HG03342 (cell line): Measurements from ENCODE around the gene MMP3.
"Not testable (repeated sequence)": the region's sequence is repeated elsewhere in the genome, so short reads cannot be mapped to it uniquely, and the experiment has no call there.

Source experiments
- ATAC-seq: cut with Tn5 transposase; IDR thresholded peaks from one replicate; pipeline ENCODE4 v1.9.1; 2021; ENCODE audit warnings: mild to moderate bottlenecking, moderate library complexity; ENCODE audit not compliant: unreplicated experiment

MMP3 gene

GRCh38 chr11:102843489-102843888, at the start of gene MMP3:
Gene MMP3 (minus strand): TSS chr11:102843609. CDS start chr11:102843546, 63 bp downstream.
- no peak for ATAC-seq

DNA sequence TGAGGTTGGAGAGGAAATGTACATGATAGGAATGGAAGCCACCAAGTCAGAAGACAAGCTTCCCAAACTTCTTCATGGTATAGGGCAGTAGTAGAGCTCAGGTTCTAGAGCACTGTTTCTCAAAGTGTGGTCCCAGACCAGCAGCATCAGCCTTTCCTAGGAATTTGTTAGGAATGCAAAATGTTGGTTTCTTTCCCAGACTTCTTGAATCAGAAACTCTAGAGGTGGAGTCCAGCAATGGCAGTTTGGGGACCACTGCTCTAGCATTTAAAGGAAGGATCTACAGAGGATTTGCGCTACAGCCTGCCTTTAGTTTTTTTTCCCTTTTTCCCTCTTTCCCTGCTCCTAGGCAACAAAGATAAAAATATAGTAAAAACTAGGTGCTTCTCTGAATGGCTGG, 48.3 kb upstream of the MMP3 start:
- ATAC-seq = no peak

DNA sequence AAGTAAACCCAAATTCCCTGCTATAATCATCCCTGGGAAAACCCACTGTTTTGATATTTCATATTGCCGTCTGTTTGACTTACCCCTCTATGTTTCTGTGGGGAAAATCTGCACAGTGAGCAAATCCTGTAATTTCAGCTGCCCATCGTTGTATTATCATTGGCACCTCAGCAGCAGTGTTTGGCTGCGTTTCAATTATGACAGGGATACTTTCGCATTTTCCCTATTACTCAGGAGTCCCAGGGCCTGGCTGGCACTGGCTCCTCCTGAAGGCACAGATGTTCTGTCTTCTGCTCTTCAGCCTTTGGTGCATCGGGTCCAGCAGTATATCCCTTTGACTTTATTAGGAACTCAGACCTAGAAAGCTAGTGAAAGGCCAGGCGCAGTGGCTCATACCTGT, 43.6 kb upstream of the MMP3 start:
- ATAC-seq = no peak

- no peak for ATAC-seq
These were observed 39.7 kb upstream of the MMP3 start for GRCh38 chr11:102883141-102883540.

DNA sequence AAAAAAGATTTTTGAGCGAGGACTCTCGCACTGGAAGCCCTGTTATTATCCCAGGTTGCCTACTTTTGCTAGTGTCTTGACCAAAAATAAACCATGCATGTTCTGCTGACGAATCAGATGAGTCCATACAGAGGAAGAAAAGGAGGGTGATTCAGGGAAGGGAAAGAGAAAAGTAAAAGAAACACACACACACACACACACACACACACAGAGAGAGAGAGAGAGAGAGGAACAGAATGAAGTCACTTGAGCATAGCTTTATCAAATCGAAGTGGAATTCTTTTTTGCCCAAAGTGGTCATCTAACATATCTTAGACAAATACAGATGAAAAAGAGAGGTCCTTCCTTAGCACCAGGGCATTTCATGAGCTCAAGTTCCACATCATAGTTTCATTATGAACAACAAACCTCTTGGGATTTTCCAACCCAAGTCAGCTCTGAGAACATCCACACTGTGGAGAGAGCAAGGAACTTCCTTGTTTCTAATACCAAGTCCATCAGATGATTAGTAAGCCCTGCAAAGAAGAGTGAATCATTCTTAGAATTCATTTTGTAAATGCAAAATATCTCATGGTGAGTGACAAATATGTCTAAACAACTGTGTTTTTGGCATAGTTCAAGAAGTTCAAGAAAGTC, 39.1 kb upstream of the MMP3 start:
- ATAC-seq = peak; percentile 83

- no peak for ATAC-seq
These were observed 36.4 kb upstream of the MMP3 start for GRCh38 chr11:102879801-102880200.

- no peak for ATAC-seq
These were observed 35.2 kb upstream of the MMP3 start for GRCh38 chr11:102878595-102878994.

DNA sequence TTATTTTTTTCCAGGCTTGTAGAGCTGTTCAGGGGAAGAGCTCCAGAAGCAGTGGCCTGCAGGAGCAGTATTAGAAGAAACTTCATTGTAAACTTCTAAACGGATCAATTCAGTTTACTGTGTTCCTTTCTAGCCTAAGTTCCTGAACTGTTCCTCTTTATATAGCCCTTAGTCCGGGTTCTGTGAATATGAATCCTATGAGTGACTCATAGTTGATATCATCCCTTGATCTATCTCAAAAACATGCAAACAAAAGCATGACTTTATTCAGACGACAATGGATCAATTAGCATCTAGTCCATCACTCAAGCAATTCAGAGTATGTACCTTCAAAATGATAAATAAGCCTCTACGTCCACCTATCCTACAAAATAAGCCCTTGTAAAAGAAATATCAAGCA, 31.4 kb upstream of the MMP3 start, which contains the start of gene MMP12:
MMP12 (minus strand) TSS at position 131 of the 400 bp plus-strand sequence; CDS start at position 86, 45 bp downstream.
- no peak for ATAC-seq

DNA sequence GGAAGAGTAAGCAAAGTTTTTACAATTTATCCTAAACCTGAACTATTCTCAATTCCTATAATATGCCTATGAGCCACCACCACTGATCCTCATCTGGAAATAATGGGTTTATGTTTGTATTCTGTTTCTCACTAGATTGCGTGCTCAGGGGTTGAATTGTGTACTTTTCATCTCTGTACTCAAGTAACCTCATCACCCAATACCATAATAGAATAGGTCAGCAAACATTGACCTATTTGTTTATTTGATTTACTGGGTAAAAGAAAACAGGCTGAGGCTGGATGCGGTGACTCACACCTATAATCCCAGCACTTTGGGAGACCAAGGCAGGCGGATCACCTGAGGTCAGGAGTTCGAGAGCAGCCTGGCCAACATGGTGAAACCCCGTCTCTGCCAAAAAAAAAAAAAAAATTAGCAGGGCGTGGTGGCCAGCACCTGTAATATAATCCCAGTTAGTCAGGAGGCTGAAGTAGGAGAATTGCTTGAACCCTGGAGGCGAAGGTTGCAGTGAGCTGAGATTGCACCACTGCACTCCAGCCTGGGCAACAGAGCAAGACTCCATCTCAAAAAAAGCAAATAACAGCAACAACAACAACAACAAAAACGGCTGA, 26.1 kb upstream of the MMP3 start:
- ATAC-seq = not testable (repeated sequence)

GRCh38 chr11:102868339-102868738, 24.9 kb upstream of the MMP3 start:
- no peak for ATAC-seq

DNA sequence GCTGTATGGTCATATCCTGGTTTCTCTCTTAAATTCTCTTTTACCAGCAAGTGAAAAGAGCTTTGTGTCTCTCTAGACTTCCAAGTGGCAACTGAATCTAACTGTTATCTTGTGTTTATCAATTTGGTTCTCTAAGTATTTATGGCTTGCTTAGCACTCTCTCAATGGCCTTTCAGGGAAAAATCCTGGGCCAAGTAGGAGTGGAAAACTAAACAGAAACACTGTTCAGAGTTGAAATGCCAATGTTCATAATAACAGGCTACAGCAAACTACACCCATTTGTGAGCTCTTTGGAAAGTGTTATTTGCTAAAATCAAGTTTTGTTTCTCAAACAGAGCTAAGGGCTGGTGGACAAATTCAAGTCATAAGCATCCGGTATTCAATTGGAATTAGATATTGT, 21.3 kb upstream of the MMP3 start:
- ATAC-seq = no peak

- ATAC-seq = no peak
These were observed 10.5 kb upstream of the MMP3 start for GRCh38 chr11:102853956-102854355.

- no peak for ATAC-seq
These were observed 9.6 kb upstream of the MMP3 start for GRCh38 chr11:102853055-102853454.

DNA sequence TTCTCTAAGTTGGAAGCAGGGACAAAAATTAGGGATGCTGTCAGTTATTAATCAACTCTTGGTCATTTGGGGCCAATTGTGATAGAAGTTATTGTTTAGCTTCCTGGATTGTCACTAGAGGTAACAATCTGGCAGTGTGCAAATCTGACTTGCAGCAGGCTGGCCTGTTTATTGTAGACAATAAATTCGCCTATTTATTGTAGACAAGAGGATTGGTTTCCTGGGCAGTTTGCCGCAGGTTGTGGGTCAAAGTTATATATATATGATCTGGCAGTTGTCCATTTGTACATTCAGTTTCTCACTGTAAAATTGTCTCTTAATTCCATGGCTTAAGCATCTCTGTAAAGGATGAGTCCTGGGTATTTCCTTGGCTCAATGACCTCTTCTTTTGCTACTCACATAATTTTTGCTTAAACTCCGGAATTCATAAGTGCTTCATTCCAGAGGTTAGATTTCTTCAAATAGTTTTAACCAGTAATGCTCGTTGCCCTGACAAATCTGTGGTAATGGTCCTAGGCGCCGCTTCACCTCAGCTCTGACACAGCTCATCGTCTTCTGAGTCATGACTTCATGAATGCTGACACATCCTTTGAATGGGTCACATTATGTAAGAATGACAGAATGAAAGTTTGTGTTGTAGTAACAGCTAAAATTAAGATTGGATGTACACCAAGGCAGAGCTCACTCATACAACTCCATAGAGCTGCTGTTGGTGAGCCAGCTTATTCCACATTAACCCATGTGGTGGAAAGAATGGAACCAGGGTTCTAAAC, 7.8 kb upstream of the MMP3 start:
- no peak for ATAC-seq

- ATAC-seq = no peak
These were observed 5.9 kb upstream of the MMP3 start for GRCh38 chr11:102849311-102849710.

- ATAC-seq = no peak
These were observed 2.9 kb upstream of the MMP3 start for GRCh38 chr11:102846292-102846691.

DNA sequence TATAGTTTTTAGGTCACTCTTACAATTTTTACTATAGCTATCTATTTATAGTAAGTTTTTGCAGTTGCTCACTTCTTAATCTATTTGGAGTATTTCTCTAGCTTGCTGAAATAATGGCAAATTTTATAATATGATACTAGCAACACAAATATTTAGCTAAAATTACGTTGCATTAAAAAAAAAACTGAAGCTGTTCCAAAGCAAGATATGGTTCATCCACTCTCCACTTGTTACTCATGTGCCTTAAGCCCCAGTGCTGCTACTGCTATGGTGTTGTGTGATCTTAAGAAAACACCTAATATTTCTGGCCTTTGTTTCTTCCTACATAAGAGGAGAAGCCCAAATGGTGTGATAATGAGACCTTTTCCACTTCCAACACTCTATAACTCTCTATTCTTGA, 479 bp downstream of the MMP3 start:
- no peak for ATAC-seq

- ATAC-seq = no peak
These were observed 3.4 kb downstream of the MMP3 start for GRCh38 chr11:102840018-102840417.

DNA sequence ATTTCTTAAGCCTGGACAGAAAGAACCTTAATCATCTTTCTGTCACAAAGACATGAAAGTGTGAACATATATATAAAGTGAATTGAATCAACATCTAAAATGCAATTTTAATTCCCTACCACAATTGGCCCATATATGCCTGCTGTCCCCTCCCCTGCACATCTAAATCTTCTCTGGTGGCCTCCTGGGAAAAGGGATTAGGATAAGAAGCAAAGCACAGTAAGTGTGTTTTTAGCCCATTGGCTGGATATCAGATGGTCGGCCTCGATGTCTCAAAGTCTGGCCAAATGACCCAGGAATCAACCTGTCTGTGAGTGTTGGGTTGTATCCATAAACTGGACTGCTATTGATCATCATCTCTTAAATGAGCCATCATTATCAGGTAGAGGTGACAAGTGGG, 5.8 kb downstream of the MMP3 start:
- ATAC-seq = no peak

DNA sequence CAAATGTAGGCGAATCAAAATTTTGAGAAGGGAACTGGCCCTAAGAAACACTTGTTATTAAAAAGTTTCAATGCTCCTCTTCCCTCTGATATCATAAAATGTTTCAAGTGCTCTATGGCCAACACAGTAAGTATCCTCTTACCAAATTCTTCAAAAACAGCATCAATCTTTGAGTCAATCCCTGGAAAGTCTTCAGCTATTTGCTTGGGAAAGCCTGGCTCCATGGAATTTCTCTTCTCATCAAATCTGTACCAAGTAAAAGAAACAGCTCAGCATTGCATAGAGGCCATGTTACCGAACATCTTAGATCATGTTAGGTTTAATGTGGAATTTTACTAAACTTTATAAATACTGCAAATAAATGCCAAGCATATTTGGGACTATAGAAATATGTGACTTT, 6.3 kb downstream of the MMP3 start:
- ATAC-seq = no peak

DNA sequence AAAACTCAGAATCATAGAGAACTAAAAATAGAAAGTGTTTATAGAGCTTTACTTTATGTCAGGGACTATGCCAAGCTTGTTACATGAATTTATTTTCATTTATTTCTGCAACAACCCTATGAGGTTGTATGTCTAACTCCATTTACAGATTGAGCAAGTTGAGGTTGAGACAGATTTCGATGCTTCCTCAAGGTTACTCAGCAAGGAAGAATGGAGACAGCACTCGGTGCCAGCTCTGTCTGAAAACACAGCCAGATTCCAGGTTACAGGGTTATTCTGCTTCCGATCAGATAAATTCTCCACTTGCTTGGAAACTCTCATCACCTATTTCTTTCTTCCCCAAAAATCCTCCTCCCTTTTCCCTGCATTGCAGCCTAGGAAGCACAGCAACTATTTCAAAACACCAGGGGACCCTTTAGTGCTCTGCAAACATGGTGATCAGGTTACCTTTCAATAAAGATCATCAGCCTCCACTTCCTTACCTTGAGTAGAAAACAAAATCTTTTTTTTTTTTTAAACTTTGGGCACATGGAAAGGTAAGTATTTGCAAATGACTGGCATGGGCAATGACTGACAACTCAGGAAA, 7.0 kb downstream of the MMP3 start:
- no peak for ATAC-seq

GRCh38 chr11:102833731-102834130, 9.7 kb downstream of the MMP3 start:
- ATAC-seq = no peak
